ENCODE results near the gene CFAP46. TPM values are rescaled to one million over a fixed set of nuclear protein-coding genes. Genes with fewer than 3 reads are reported as not detected.

The CFAP46 gene
- total and polyA plus RNA-seq, 4 donors, result 0.33 to 0.59 (median 0.42) TPM

DNA sequence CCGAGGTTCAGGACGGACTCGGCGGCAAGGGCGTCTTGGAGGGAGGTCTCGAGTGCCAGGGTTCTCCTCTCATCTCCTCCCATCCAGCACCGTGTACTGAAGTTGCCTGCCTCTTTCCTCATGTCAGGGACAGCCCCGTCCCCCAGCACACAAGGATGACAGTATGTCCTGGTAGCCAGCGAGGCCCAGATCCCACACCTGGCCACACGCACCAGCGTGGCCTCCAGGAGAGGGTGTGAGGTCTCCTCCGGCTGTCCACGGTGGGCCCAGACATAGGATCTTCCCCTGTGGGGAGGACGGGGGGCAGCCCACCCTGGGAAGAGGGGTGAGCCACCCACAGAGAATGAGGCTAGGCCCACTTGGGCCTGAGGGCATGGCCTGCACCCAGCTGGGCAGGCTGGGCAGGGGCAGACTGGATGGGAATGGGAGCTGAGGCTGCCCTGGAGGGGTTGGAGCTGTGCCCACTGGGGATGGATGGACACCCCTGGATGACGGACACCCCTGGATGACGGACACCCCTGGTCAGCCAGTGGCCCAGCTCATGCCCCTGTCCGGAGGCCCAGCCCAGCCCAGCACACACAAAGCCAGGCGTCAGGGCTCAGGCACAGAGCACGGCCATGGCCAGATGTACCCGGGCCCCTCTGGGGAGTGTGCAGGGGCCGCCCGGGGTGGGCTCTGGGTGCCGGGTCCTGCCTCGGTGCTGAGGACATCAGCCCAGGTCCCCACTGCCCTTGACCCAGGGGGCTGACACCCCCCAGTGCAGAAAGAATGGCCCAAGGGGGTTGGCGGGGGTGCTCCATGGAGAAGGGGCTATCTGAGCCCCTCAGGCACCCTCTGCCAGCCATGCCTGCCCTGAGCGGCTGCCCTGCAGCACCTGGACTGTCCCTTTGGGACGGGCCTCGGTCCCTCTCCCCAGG, 30.9 kb upstream of the CFAP46 start:
- Histone ChIP-seq H3K4me3 (ENCODE audit: low read depth in 1 of 3, low read length in 3 of 3) (no peak overlapping the region), H3K36me3 (ENCODE audit: control insufficient read depth in 4 of 4, insufficient read depth in 3 of 4, low read depth in 1 of 4, low read length in 3 of 4) (no peaks in the 10 kb centered on the region), H3K27ac (ENCODE audit: low read depth in 1 of 2, low read length in 2 of 2) (no peak overlapping the region), H3K9ac (ENCODE audit: low read depth in 1 of 2, low read length in 2 of 2) (no peak overlapping the region), H3K9me3 (ENCODE audit: control insufficient read depth in 4 of 4, low read length in 3 of 4) (no peaks in the 10 kb centered on the region), H3K27me3 (ENCODE audit: control insufficient read depth in 4 of 4, insufficient read depth in 4 of 4, low read length in 3 of 4) (peaks cover 0 to 5% (median 2%) of the 10 kb centered on the region in 4 donors), H3K4me1 (ENCODE audit: control insufficient read depth in 4 of 4, insufficient read depth in 4 of 4, low read length in 3 of 4) (no peaks in the 10 kb centered on the region)
- WGBS, result 87% methylated on average over 28 of the region's 28 CpGs
- no peak for DNase-seq (ENCODE audit: low spot score)
- TF ChIP-seq RXRA (IDR thresholded peaks at IDR 0.05), result no peak
- no peak for TF ChIP-seq FOXA2 (IDR thresholded peaks at IDR 0.05)
- TF ChIP-seq, protein P1, sequence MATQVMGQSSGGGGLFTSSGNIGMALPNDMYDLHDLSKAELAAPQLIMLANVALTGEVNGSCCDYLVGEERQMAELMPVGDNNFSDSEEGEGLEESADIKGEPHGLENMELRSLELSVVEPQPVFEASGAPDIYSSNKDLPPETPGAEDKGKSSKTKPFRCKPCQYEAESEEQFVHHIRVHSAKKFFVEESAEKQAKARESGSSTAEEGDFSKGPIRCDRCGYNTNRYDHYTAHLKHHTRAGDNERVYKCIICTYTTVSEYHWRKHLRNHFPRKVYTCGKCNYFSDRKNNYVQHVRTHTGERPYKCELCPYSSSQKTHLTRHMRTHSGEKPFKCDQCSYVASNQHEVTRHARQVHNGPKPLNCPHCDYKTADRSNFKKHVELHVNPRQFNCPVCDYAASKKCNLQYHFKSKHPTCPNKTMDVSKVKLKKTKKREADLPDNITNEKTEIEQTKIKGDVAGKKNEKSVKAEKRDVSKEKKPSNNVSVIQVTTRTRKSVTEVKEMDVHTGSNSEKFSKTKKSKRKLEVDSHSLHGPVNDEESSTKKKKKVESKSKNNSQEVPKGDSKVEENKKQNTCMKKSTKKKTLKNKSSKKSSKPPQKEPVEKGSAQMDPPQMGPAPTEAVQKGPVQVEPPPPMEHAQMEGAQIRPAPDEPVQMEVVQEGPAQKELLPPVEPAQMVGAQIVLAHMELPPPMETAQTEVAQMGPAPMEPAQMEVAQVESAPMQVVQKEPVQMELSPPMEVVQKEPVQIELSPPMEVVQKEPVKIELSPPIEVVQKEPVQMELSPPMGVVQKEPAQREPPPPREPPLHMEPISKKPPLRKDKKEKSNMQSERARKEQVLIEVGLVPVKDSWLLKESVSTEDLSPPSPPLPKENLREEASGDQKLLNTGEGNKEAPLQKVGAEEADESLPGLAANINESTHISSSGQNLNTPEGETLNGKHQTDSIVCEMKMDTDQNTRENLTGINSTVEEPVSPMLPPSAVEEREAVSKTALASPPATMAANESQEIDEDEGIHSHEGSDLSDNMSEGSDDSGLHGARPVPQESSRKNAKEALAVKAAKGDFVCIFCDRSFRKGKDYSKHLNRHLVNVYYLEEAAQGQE (IDR thresholded peaks at IDR 0.05), result no peak
- no peak for TF ChIP-seq TAF1 (conservative IDR thresholded peaks at IDR 0.05)
- TF ChIP-seq, protein P2, sequence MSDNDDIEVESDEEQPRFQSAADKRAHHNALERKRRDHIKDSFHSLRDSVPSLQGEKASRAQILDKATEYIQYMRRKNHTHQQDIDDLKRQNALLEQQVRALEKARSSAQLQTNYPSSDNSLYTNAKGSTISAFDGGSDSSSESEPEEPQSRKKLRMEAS (IDR thresholded peaks at IDR 0.05), result no peak
- no peak for TF ChIP-seq FOXA1 (IDR thresholded peaks at IDR 0.05)
- TF ChIP-seq HNF4G (IDR thresholded peaks at IDR 0.05), result no peak
- TF ChIP-seq, protein P3, sequence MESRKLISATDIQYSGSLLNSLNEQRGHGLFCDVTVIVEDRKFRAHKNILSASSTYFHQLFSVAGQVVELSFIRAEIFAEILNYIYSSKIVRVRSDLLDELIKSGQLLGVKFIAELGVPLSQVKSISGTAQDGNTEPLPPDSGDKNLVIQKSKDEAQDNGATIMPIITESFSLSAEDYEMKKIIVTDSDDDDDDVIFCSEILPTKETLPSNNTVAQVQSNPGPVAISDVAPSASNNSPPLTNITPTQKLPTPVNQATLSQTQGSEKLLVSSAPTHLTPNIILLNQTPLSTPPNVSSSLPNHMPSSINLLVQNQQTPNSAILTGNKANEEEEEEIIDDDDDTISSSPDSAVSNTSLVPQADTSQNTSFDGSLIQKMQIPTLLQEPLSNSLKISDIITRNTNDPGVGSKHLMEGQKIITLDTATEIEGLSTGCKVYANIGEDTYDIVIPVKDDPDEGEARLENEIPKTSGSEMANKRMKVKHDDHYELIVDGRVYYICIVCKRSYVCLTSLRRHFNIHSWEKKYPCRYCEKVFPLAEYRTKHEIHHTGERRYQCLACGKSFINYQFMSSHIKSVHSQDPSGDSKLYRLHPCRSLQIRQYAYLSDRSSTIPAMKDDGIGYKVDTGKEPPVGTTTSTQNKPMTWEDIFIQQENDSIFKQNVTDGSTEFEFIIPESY (IDR thresholded peaks at IDR 0.05), result no peak
- no peak for TF ChIP-seq SP1 (IDR thresholded peaks at IDR 0.05)
- TF ChIP-seq JUND (IDR thresholded peaks at IDR 0.05), result no peak
- no peak for TF ChIP-seq YY1 (IDR thresholded peaks at IDR 0.05)
- no peak for TF ChIP-seq RAD21 (IDR thresholded peaks at IDR 0.05)
- no peak for TF ChIP-seq NR2F2 (IDR thresholded peaks at IDR 0.05)
- no peak for TF ChIP-seq EGR1 (IDR thresholded peaks at IDR 0.05; ENCODE audit: low read depth in 2 of 2)

DNA sequence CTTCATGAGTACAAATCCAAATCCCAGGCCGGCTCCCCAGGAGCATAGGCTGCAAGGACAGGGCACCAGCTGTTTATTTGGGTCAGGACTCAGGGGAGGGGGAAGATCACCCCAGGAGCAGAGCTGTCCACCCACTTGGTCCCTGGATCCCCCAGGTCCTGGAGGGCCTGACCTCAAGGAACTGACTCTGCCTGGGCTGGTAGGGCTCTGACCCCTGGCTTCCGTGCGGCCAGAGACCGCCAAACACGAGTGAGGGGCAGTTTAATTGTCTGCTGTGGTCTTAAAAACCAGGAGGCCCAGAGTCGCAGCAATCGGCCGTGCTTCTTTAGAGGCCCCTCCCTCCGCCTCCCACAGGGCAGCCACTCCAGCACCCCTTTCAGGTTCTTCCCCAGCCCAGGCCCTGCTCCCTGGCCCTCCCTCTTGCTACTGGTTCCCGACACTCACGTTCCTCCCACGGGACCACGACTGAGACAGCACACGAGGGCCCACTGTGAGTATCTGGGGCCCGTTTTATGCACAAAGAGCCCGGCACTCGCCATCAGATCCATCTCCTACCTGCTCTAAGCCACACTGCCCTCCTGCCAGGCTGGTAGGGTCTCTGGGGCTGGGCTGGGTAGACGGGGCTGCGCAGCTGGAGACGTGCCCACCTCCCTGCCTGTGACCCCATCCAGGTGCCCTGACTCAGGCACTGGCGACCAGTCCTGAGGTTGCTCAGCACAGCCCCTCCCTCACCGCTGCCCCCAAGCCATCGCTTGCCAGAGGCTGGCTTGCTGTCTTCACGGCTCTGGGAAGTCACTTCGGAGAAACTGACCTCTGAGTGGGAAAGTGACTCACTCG, 30.0 kb upstream of the CFAP46 start:
- Histone ChIP-seq H3K4me1 (ENCODE audit: control insufficient read depth in 4 of 4, insufficient read depth in 4 of 4, low read length in 3 of 4) (no peaks in the 10 kb centered on the region), H3K4me3 (ENCODE audit: low read depth in 1 of 3, low read length in 3 of 3) (no peak overlapping the region), H3K27me3 (ENCODE audit: control insufficient read depth in 4 of 4, insufficient read depth in 4 of 4, low read length in 3 of 4) (peaks cover 0 to 5% (median 2%) of the 10 kb centered on the region in 4 donors), H3K27ac (ENCODE audit: low read depth in 1 of 2, low read length in 2 of 2) (no peak overlapping the region), H3K9ac (ENCODE audit: low read depth in 1 of 2, low read length in 2 of 2) (no peak overlapping the region), H3K9me3 (ENCODE audit: control insufficient read depth in 4 of 4, low read length in 3 of 4) (no peaks in the 10 kb centered on the region), H3K36me3 (ENCODE audit: control insufficient read depth in 4 of 4, insufficient read depth in 3 of 4, low read depth in 1 of 4, low read length in 3 of 4) (no peaks in the 10 kb centered on the region)
- DNase-seq (ENCODE audit: low spot score), result no peak
- 71% methylated on average over 26 of the region's 26 CpGs for WGBS
- TF ChIP-seq TAF1 (conservative IDR thresholded peaks at IDR 0.05), result no peak
- TF ChIP-seq, protein P2 (IDR thresholded peaks at IDR 0.05), result no peak
- no peak for TF ChIP-seq RAD21 (IDR thresholded peaks at IDR 0.05)
- TF ChIP-seq HNF4A (conservative IDR thresholded peaks at IDR 0.05), result no peak
- TF ChIP-seq YY1 (IDR thresholded peaks at IDR 0.05), result no peak
- no peak for TF ChIP-seq FOXA1 (IDR thresholded peaks at IDR 0.05)
- TF ChIP-seq, protein P4, sequence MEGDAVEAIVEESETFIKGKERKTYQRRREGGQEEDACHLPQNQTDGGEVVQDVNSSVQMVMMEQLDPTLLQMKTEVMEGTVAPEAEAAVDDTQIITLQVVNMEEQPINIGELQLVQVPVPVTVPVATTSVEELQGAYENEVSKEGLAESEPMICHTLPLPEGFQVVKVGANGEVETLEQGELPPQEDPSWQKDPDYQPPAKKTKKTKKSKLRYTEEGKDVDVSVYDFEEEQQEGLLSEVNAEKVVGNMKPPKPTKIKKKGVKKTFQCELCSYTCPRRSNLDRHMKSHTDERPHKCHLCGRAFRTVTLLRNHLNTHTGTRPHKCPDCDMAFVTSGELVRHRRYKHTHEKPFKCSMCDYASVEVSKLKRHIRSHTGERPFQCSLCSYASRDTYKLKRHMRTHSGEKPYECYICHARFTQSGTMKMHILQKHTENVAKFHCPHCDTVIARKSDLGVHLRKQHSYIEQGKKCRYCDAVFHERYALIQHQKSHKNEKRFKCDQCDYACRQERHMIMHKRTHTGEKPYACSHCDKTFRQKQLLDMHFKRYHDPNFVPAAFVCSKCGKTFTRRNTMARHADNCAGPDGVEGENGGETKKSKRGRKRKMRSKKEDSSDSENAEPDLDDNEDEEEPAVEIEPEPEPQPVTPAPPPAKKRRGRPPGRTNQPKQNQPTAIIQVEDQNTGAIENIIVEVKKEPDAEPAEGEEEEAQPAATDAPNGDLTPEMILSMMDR (IDR thresholded peaks at IDR 0.05; ENCODE audit: low read depth, low read length, missing input control), result no peak
- no peak for TF ChIP-seq FOXA2 (IDR thresholded peaks at IDR 0.05)
- no peak for TF ChIP-seq NR2F2 (IDR thresholded peaks at IDR 0.05)
- TF ChIP-seq, protein P5, sequence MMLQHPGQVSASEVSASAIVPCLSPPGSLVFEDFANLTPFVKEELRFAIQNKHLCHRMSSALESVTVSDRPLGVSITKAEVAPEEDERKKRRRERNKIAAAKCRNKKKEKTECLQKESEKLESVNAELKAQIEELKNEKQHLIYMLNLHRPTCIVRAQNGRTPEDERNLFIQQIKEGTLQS (IDR thresholded peaks at IDR 0.05), result no peak
- TF ChIP-seq, protein P1 (IDR thresholded peaks at IDR 0.05), result no peak
- no peak for TF ChIP-seq RXRA (IDR thresholded peaks at IDR 0.05)
- TF ChIP-seq EGR1 (IDR thresholded peaks at IDR 0.05; ENCODE audit: low read depth in 2 of 2), result no peak

All from liver (tissue), 9 donors.